ENCODE data around the gene FAM193A.

- no peak for TF ChIP-seq YY1 (IDR thresholded peaks at IDR 0.05; ENCODE audit: low read depth)
- no peak for TF ChIP-seq EGR1 (IDR thresholded peaks at IDR 0.05)
- no peak for TF ChIP-seq FOXM1 (IDR thresholded peaks at IDR 0.05; ENCODE audit: borderline replicate concordance, low read depth)
- no peak for TF ChIP-seq REST (IDR thresholded peaks at IDR 0.05; ENCODE audit: low read depth)
- TF ChIP-seq MAX (IDR thresholded peaks at IDR 0.05), result no peak
- no peak for TF ChIP-seq TAF1 (IDR thresholded peaks at IDR 0.05; ENCODE audit: low read depth)
- no peak for TF ChIP-seq USF1 (IDR thresholded peaks at IDR 0.05)
- no peak for TF ChIP-seq TEAD4 (IDR thresholded peaks at IDR 0.05)
Observed at GRCh38 chr4:2691952-2692435, 155.5 kb downstream of the FAM193A start.

Measured in Ishikawa (cell line).